Subcutaneous adipose tissue (tissue), 4 donors: Measurements from ENCODE around the gene LCLAT1. TPM values are rescaled to one million over a fixed set of nuclear protein-coding genes. Genes with fewer than 3 reads are reported as not detected.

Experiments used
- CTCF ChIP-seq: fragments of 450-650 bp; IDR thresholded peaks from one replicate; pipeline ENCODE4 v1.5.1; 2016; ENCODE audit warnings: low read depth, mild to moderate bottlenecking, control low read depth, antibody characterized with exemption, moderate library complexity
- total RNA-seq, 4 donors: library from RNA; depleted of rRNA; stranded (reverse); fragments of >200 nt; gene quantifications; one replicate each; pipeline ENCODE4 v1.1.0, GENCODE V29; 2016

The LCLAT1 gene
- total RNA-seq, 4 donors from 2014 or later: 4.0 to 12.4 (median 7.6) TPM

DNA sequence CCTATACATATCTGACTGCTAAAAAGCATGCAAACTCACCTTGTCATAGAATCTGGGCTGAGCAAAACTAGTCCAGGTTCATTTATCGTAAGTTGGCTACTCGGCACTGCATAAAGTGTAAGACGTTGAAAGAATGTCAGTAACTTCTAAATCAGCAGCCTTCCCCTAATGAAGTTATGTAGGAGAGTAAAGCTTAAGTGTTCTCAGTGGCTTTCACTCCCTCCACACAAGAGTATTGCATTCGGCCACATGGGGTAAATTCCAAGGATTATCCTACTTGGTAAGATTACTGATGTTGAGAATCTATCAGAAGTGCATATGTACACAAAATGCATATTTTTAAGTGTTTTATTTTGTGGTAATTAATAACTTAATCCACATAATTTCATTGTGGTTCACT, 130.1 kb downstream of the LCLAT1 start:
- TF ChIP-seq CTCF: no peak

DNA sequence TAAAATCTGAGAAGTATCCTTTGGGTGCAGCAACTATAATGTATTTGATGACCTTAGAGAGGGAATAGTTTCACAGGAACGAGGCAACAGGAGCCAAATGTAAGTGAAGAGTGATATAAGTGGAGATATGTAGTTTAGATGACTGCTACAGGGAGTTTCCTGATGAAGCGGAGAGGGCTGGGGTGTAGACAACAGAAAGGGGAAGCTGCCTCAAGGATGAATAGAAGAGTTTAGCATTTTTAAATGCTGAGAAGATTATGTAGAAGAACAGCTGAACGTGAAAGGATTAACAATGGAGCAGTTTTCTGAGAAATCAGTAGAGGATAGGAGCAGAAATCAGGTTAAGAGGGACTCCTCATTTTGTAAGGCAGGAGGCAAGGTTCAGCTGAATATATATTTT, 133.3 kb downstream of the LCLAT1 start:
- no peak for TF ChIP-seq CTCF

- TF ChIP-seq CTCF: no peak
Measured at GRCh38 chr2:30582521-30582920, 135.5 kb downstream of the LCLAT1 start.

GRCh38 chr2:30583204-30583749, 136.2 kb downstream of the LCLAT1 start:
- TF ChIP-seq CTCF: no peak

DNA sequence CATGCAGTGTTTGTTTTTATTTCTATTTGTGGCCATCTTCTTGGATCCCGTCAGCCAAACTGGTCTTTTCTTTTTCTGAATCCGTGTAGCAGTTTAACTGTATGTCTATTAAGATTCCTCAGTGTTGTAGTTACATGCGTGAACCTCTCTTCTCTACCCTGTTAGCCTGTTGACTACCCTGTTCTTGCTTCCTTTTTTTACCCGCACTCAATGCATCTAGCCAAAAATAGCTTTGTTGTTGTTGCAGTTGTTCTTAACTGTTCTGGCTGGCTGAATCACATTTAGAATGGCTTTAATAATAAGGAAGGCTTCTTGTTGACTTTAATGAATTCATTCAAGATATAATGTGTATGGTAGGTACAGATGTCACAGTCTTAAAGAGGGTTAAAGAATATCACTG, 137.1 kb downstream of the LCLAT1 start:
- TF ChIP-seq CTCF: no peak

DNA sequence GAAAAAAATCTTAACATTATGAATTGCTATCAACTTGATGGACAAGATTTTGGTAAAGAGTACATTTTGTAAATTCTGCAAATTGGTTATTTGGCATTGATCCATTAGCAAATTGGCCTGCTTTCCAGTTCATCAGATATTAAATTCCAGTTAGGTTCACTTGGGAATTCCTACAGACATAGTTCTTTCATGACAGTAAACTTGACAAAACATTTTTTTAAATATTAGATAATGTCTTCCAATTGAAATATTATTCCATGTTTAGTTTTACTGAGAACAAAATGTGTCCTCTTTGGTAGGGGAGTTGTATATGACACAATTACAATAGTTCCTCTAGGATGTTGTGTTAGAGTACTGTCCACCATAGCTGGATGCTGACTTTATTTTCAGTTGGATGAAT, 141.9 kb downstream of the LCLAT1 start:
- TF ChIP-seq CTCF: no peak

GRCh38 chr2:30590407-30590806, 143.4 kb downstream of the LCLAT1 start:
- no peak for TF ChIP-seq CTCF

GRCh38 chr2:30591186-30591585, 144.1 kb downstream of the LCLAT1 start:
- no peak for TF ChIP-seq CTCF
